Skeletal muscle satellite cell (primary cell): ENCODE data around the gene AKIRIN1.
"Not testable (repeated sequence)": the region's sequence is repeated elsewhere in the genome, so short reads cannot be mapped to it uniquely, and the experiment has no call there.

Experiments
- H3K27me3 ChIP-seq: 2 replicates; pipeline ENCODE4 v1.7.0; 2013; ENCODE audit warnings: low read length; ENCODE audit not compliant: control insufficient read depth, insufficient read depth
- H3K36me3 ChIP-seq: 2 replicates; pipeline ENCODE4 v1.7.0; 2013; ENCODE audit warnings: mild to moderate bottlenecking, control low read depth, low read length; ENCODE audit not compliant: insufficient read depth
- H3K4me1 ChIP-seq: 2 replicates; pipeline ENCODE4 v1.7.0; 2013; ENCODE audit warnings: low read length; ENCODE audit not compliant: control insufficient read depth, insufficient read depth
- H3K4me2 ChIP-seq: 2 replicates; pipeline ENCODE4 v1.7.0; 2013; ENCODE audit warnings: mild to moderate bottlenecking, low read length
- H3K4me3 ChIP-seq: 2 replicates; pipeline ENCODE4 v1.7.0; 2013; ENCODE audit warnings: low read length
- H3K9ac ChIP-seq: 2 replicates; pipeline ENCODE4 v1.7.0; 2013; ENCODE audit warnings: mild to moderate bottlenecking, low read depth, low read length, moderate library complexity
- H3K9me3 ChIP-seq: replicated peaks from 2 replicates; pipeline ENCODE4 v1.7.0; 2013; ENCODE audit warnings: mild to moderate bottlenecking, control low read depth, low read length

The AKIRIN1 gene

DNA sequence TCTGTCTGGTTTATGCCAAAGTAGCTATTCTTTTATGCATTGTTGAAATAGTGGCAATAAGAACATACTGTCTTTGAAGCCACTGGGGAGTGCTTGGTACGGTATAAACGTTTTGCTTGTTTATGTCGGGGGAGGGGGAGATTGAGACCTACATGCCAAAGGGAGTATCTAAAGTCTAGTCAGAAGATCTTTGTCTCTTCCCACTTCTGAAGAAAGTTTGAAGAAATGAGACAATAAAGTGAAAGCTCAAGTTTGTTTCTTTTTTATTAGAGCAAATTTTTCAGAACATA is 6.8 kb downstream of the AKIRIN1 start:
- Histone ChIP-seq H3K9ac (no peak overlapping the region), H3K27me3 (no peaks in the 10 kb centered on the region), H3K4me2 (no peak overlapping the region), H3K4me1 (peaks cover 10% of the 10 kb centered on the region), H3K9me3 (no peaks in the 10 kb centered on the region), H3K36me3 (peaks cover 50% of the 10 kb centered on the region), H3K4me3 (no peak overlapping the region)

DNA sequence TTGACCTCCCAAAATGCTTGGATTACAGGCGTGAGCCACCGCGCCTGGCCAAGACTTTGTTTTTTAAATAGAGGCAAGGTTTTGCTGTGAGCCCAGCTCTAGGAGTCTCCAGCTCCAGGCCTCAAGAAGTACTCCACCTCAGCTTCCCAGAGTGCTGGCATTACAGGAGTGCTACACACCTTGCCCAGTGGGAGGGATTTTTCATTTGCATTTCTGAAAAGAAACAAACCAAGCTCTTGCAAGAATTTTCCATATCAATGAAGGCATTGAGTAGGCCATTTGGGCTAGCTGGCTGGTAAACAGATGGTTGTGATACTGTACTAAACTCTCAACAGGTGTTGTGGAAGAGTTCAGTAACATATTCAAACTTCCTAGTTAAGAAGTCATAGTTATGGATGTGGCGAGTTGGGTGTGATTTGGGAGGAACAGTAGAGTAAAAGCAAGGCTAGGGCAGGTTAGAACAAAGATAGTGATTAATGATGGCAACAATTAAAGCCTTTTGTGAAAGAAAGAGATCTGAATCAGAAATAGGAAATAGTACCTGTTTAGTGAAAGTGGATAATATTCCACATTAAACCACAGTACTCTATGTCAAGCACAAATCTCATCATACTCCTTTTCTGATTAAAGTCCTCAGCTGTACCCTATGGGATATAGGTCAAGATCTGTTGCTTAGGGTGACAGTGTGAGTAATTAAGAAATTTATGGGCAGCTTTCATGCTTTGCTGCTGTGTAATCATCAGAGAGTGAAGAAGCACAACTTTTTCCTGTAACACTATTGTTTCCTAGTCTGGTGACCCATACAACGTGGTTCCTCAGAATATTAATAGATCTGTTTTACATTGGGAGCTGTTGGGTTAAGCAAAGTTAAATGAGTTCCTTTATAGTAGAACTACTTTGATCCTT is 10.7 kb downstream of the AKIRIN1 start:
- Histone ChIP-seq H3K9ac (no peak overlapping the region), H3K9me3 (no peaks in the 10 kb centered on the region), H3K36me3 (peaks cover 71% of the 10 kb centered on the region), H3K4me2 (no peak overlapping the region), H3K4me1 (peaks cover 15% of the 10 kb centered on the region), H3K27me3 (no peaks in the 10 kb centered on the region), H3K4me3 (no peak overlapping the region)

DNA sequence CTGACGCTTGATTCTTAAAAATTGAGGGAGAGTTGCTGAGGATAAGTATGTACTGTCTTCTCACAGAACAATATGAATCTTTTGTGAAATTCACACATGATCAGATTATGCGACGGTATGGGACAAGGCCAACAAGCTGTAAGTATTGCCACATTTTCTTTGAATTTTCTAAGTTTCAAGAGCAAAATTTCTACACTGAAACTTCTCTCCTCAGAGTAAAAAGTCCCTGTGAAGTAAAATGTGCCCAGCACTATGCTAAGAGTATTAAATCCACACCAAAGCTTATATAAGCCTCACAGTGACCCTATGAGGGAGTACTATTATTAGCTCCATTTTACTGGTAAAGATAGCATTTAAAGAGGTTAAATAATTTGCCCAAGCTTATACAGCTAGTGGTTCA is 12.2 kb downstream of the AKIRIN1 start:
- peaks cover 81% of the 10 kb centered on the region for H3K36me3 ChIP-seq
- H3K4me2 ChIP-seq, result no peak overlapping the region
- no peaks in the 10 kb centered on the region for H3K9me3 ChIP-seq
- H3K4me1 ChIP-seq, result peaks cover 7% of the 10 kb centered on the region
- no peaks in the 10 kb centered on the region for H3K27me3 ChIP-seq
- no peak overlapping the region for H3K4me3 ChIP-seq
- no peak overlapping the region for H3K9ac ChIP-seq

DNA sequence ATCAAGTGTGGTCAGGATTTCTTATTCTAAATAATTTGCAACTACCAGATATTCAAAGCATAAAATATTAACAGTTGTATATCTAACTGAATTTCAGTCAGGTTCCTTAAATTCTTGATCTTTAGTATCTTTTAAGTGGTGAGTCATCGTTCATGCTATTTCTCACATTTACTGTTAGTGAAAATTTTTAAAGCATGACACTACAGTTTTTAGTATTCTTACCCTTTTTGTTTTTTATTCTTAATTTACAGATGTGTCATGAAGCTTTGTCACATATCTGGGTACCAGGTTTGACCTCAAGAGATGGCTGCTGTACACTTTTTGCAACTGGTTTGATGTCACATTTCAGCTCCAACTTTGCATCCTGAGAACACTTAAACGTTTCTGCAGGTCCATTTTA is 12.7 kb downstream of the AKIRIN1 start:
- Histone ChIP-seq H3K9me3 (no peaks in the 10 kb centered on the region), H3K4me2 (no peak overlapping the region)

DNA sequence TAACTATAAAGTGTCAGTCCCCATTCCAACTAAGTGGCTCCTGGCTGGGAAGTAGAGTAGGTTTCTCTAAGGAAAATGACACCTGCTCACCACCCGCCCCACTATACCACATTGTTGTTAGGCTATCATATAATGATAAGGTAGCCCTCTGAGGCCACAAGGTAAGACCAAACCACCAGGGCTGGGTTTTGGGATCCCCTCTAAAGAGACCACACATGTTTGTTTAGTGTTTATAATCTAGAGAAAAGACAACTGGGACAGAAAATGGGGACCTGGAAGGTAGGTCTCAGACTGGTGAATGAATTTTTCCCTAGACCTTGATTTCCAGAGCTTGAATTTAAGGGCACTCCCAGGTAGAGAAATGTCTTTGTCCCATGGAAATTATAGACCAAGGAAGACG is 15.2 kb downstream of the AKIRIN1 start:
- Histone ChIP-seq H3K4me3 (no peak overlapping the region), H3K36me3 (peaks cover 79% of the 10 kb centered on the region), H3K27me3 (no peaks in the 10 kb centered on the region), H3K4me1 (peaks cover 7% of the 10 kb centered on the region), H3K9me3 (no peaks in the 10 kb centered on the region), H3K4me2 (no peak overlapping the region), H3K9ac (no peak overlapping the region)

More for the DNA sequence above, 12.7 kb downstream of the AKIRIN1 start:
- Histone ChIP-seq H3K4me1 (peaks cover 7% of the 10 kb centered on the region), H3K36me3 (peaks cover 82% of the 10 kb centered on the region), H3K27me3 (no peaks in the 10 kb centered on the region), H3K4me3 (no peak overlapping the region), H3K9ac (no peak overlapping the region)

DNA sequence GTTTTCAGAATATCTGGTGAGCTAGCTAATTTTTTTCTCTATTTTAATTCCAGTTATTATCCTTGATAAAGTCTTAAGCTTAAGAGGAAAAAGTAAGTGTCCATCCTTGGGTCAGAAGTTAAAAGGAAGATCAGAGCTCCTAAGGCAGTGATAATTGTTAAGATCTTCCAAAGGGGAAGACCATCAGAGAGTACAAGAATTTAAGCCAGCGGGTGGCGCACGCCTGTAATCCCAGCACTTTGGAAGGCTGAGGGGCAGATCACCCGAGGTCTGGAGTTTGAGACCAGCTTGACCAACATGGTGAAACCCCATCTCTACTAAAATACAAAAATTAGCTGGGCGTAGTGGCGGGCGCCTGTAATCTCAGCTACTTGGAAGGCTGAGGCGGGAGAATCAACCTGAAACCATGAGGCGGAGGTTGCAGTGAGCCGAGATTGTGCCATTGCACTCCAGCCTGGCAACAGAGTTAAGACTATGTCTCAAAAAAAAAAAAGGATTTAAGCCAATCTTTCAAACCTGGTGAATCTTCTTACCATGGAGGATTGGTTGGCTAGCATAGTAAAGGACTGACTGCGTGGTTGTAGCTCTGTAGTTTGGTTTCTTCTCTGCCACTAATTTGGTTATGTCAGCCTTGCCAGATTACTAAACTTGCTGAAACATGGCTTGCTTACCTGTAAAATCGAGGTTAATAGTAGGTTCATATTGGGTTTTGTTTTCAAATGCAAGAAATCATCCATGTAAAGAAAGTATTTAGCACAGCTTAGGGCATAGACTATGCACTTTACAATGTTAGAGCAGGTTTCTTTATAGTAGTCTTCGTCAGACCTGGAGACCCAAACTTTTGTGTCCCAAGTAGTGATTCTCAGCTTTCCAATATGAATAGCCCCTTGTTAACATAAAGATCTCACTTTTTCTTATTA is 15.9 kb downstream of the AKIRIN1 start:
- no peak overlapping the region for H3K9ac ChIP-seq
- H3K4me3 ChIP-seq, result no peak overlapping the region
- H3K9me3 ChIP-seq, result no peaks in the 10 kb centered on the region
- H3K4me2 ChIP-seq, result no peak overlapping the region
- peaks cover 7% of the 10 kb centered on the region for H3K4me1 ChIP-seq
- H3K27me3 ChIP-seq, result no peaks in the 10 kb centered on the region
- H3K36me3 ChIP-seq, result peaks cover 72% of the 10 kb centered on the region

DNA sequence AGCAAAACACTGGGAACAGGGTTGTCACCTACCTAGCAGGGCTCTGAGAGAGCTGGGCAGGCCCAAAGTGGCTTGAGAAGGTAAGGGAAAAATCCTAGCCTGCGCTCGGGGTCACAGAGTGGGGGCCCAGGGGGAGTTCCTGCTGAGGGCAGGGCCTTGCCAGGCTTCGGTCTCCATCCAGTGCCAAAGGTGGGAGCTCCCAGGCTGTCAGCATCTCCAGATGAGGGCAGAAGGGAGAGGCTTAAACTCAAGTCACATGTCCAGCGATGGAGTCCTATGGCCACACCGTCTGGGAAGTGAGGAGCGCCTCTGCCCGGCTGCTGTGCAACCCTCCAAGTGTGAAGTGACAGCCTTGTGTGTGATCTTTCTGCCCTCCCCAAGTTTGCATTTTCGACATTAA is 23.9 kb downstream of the AKIRIN1 start:
- not testable (repeated sequence) for H3K4me2 ChIP-seq, H3K9ac ChIP-seq, H3K9me3 ChIP-seq, H3K4me3 ChIP-seq, H3K36me3 ChIP-seq, H3K4me1 ChIP-seq, H3K27me3 ChIP-seq

DNA sequence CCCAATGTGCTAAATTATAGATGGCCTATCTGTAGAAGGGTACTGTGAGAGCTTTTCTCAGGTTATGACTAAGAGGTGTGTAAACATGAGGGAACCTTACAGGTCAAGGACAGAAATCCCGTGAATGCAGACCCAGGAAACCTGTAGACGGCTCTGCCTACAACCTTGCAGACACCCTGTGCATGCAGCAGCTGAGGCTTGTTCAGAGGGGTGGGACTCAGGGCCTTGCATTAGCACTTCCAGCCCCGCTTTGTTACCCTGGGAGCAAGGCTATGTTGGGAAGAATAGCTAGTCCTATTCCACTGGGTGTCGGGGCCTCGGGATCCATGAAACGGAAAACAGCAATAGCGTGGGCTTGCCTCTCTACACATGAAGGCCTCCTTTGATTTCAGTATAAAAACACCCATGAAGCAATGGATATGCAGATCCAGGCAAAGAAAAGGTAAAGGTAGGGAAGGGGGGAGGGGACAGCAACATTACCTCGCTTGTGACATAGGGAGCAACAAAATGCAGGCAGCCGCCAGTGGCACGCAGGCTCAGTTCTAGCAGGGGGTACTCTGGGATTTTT is 25.6 kb downstream of the AKIRIN1 start:
- H3K9me3 ChIP-seq, result no peaks in the 10 kb centered on the region
- H3K36me3 ChIP-seq, result peaks cover 6% of the 10 kb centered on the region
- H3K4me1 ChIP-seq, result no peaks in the 10 kb centered on the region
- no peaks in the 10 kb centered on the region for H3K27me3 ChIP-seq
- H3K9ac ChIP-seq, result no peak overlapping the region
- no peak overlapping the region for H3K4me2 ChIP-seq
- no peak overlapping the region for H3K4me3 ChIP-seq

DNA sequence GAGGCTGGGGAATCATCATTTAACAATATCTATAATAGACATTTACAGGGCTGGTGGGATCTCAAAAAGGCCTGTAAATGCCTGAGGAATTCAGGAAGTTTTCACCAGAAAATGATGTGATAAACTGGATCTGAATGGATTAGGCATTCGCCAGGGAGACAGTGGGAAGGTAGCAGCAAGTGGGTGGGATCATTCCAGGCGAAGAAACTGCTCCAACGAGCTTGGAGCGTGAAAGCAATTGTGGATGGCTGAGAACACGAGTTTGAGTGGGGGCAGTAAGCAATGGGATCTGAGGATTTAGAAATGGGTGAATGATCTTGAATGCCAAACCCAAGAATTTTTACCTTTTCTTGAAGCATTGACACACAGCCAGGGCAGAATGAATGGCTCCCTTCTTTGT is 26.2 kb downstream of the AKIRIN1 start:
- no peak overlapping the region for H3K4me3 ChIP-seq
- H3K4me1 ChIP-seq, result no peaks in the 10 kb centered on the region
- no peak overlapping the region for H3K9ac ChIP-seq
- H3K36me3 ChIP-seq, result peaks cover 6% of the 10 kb centered on the region
- no peaks in the 10 kb centered on the region for H3K9me3 ChIP-seq
- H3K4me2 ChIP-seq, result no peak overlapping the region
- H3K27me3 ChIP-seq, result no peaks in the 10 kb centered on the region

DNA sequence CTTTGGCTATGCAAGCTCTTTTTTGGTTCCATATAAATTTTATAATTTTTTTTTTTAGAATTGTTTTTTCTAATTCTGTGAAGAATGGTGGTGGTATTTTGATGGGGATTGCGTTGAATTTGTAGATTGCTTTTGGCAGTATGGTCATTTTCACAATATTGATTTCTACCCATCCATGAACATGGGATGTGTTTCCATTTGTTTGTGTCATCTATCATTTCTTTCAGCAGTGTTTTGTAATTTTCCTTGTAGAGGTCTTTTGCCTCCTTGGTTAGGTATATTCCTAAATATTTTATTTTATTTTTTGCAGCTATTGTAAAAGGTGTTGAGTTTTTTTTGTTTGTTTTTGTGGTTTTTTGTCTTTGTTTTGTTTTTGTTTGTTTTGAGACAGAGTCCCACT is 29.4 kb downstream of the AKIRIN1 start:
- H3K36me3 ChIP-seq, H3K4me1 ChIP-seq, H3K27me3 ChIP-seq, H3K4me2 ChIP-seq, H3K9me3 ChIP-seq, H3K9ac ChIP-seq, H3K4me3 ChIP-seq: not testable (repeated sequence)

DNA sequence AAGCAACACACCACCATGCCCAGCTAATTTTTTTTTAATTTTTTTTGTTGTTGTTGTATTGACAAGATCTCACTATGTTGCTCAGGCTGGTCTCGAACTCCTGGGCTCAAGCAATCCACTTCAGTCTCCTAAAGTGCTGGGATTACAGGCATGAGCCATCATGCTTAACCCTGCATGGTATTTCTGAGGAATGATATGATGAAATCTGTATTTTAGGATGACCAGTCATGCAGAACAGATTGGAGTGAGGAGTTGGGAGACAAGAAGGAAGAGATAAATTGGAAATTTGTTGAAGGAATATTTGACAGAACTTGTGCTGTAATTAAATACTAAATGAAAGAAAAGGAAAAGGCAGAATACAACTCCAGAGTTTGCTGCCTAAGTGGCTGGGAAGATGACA is 30.4 kb downstream of the AKIRIN1 start:
- H3K9me3 ChIP-seq, result no peaks in the 10 kb centered on the region
- H3K27me3 ChIP-seq, result no peaks in the 10 kb centered on the region
- no peak overlapping the region for H3K4me3 ChIP-seq

More for the DNA sequence above, 30.4 kb downstream of the AKIRIN1 start:
- Histone ChIP-seq H3K9ac (no peak overlapping the region), H3K4me2 (no peak overlapping the region), H3K4me1 (peaks cover 6% of the 10 kb centered on the region), H3K36me3 (no peaks in the 10 kb centered on the region)
